HepG2 (cell line): ENCODE results near the gene MAP1LC3B. TPM values are rescaled to one million over a fixed set of nuclear protein-coding genes. Genes with fewer than 3 reads are reported as not detected.

Experiments
- CEBPZ ChIP-seq: IDR thresholded peaks from 2 replicates; pipeline ENCODE4 v1.6.1; 2012; ENCODE audit warnings: low read length, improper control_type of control experiment
- MAFK ChIP-seq, 2 experiments: IDR thresholded peaks in 1 of 2; conservative IDR thresholded peaks in 1 of 2; 2 replicates each; pipeline ENCODE4 v1.6.1; 2011; ENCODE audit warnings: improper control_type of control experiment in 2 of 2, low read length in 2 of 2
- MED13 ChIP-seq: sonication (generic); formaldehyde crosslinking; IDR thresholded peaks from 2 replicates; pipeline ENCODE4 v1.5.0; 2020; ENCODE audit warnings: missing genetic modification reagents
- POLR2AphosphoS5 ChIP-seq: IDR thresholded peaks from 2 replicates; pipeline ENCODE4 v1.6.1; 2012; ENCODE audit warnings: low read depth, low read length
- RORA ChIP-seq: sonication (generic); formaldehyde crosslinking; IDR thresholded peaks from 2 replicates; pipeline ENCODE4 v1.5.0; 2020; ENCODE audit warnings: mild to moderate bottlenecking, missing genetic modification reagents, moderate library complexity
- ZNF3 ChIP-seq: IDR thresholded peaks from 2 replicates; pipeline ENCODE4 v1.7.0; 2017; ENCODE audit warnings: inconsistent platforms
- polyA plus RNA-seq, 8 experiments: library from polyadenylated mRNA; depleted of rRNA in 3 of 8; stranded (reverse) in 7 of 8; unstranded in 1 of 8; fragments of >200 nt; fragmentation: Illumina TruSeq in 4 of 8; extraction: Trizol in 4 of 8; gene quantifications; 2 replicates each; pipeline versions ENCODE4 v1.2.1 to v1.2.3, GENCODE V29; 2011 to 2016; ENCODE audit warnings: low read depth in 4 of 8, missing spikeins in 1 of 8, mixed read lengths in 1 of 8; ENCODE audit not compliant: insufficient read depth in 1 of 8
- total RNA-seq, 5 experiments: library from RNA; depleted of rRNA; stranded (reverse); fragments of >200 nt; fragmentation: Illumina TruSeq; extraction: Trizol; gene quantifications; 2 replicates each; pipeline ENCODE4 v1.2.3, GENCODE V29; 2016; ENCODE audit warnings: low read depth in 1 of 5
- TF ChIP-seq, protein P1 (sequence below): sonication (generic); formaldehyde crosslinking; IDR thresholded peaks from 2 replicates; pipeline ENCODE4 v1.5.0; 2020; ENCODE audit warnings: mild to moderate bottlenecking, missing genetic modification reagents, borderline replicate concordance

Gene MAP1LC3B
- total and polyA plus RNA-seq, 2 of the 13 experiments (the other 11 are each of a cell fraction or from before 2014, with no cell fraction given): 15.7 to 37.4 TPM

DNA sequence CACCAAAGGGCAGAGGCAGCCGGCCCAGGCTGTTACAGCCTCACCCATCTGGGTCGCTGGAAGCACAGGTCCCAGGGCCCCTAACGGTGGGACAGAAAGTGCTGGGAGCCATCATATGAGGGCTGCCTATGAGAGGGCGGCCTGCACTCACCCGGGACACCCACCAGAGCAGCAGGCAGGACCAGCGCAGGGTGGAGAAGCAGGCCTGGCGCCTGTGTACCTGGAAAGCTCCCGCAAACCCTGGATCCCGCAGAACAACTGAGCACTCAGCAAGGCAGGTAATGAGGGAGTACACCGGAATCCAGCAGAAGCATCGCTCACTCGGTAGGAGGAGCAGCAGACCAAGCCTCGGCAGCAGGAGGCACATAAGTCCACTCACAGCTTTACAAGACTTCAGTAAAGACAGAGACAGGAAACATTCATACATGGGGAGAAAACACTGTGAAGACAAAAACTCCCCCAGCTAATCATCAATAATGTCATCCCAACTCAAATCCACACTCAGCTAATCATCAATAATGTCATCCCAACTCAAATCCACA is 43.4 kb upstream of the MAP1LC3B start (continued):
- TF ChIP-seq, protein P1, sequence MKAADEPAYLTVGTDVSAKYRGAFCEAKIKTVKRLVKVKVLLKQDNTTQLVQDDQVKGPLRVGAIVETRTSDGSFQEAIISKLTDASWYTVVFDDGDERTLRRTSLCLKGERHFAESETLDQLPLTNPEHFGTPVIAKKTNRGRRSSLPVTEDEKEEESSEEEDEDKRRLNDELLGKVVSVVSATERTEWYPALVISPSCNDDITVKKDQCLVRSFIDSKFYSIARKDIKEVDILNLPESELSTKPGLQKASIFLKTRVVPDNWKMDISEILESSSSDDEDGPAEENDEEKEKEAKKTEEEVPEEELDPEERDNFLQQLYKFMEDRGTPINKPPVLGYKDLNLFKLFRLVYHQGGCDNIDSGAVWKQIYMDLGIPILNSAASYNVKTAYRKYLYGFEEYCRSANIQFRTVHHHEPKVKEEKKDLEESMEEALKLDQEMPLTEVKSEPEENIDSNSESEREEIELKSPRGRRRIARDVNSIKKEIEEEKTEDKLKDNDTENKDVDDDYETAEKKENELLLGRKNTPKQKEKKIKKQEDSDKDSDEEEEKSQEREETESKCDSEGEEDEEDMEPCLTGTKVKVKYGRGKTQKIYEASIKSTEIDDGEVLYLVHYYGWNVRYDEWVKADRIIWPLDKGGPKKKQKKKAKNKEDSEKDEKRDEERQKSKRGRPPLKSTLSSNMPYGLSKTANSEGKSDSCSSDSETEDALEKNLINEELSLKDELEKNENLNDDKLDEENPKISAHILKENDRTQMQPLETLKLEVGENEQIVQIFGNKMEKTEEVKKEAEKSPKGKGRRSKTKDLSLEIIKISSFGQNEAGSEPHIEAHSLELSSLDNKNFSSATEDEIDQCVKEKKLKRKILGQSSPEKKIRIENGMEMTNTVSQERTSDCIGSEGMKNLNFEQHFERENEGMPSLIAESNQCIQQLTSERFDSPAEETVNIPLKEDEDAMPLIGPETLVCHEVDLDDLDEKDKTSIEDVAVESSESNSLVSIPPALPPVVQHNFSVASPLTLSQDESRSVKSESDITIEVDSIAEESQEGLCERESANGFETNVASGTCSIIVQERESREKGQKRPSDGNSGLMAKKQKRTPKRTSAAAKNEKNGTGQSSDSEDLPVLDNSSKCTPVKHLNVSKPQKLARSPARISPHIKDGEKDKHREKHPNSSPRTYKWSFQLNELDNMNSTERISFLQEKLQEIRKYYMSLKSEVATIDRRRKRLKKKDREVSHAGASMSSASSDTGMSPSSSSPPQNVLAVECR (CRISPR knock-in tag): 0 out of 2 replicates have a peak, but pooled peaks have one; percentile 15
- TF ChIP-seq ZNF3 (CRISPR knock-in tag): no peak
- TF ChIP-seq MAFK (conservative IDR thresholded peaks at IDR 0.05 in 1 of 2, IDR thresholded peaks at IDR 0.05 in 1 of 2; ENCODE audit: low read length in 2 of 2): no peak
- TF ChIP-seq POLR2AphosphoS5: 0 out of 2 replicates have a peak, but pooled peaks have one; percentile 19
- no peak for TF ChIP-seq MED13
- no peak for TF ChIP-seq RORA
- no peak for TF ChIP-seq CEBPZ
